Endothelial cell of umbilical vein (primary cell): Measurements from ENCODE around the gene CTF1. TPM values are rescaled to one million over a fixed set of nuclear protein-coding genes. Genes with fewer than 3 reads are reported as not detected.

Source experiments
- BruUV-seq: library from RNA; stranded (reverse); fragments of 400-500 nt; replicated peaks from 2 replicates; lab custom pipeline; 2021; lab: Mats Ljungman, UMichigan
- CTCF ChIA-PET: fragments of 300-600, 350-600 bp; sonication (Branson Sonifier 250); formaldehyde crosslinking; loops from one replicate; lab custom pipeline; 2021; ENCODE audit warnings: antibody characterized with exemption, inconsistent platforms; lab: Charles Lee
- POLR2A ChIA-PET: fragments of 300-600, 350-600 bp; sonication (Branson Sonifier 250); formaldehyde crosslinking; loops from one replicate; lab custom pipeline; 2021; ENCODE audit warnings: antibody characterized with exemption, inconsistent platforms; lab: Charles Lee
- DNase-seq: peaks from one replicate; pipeline ENCODE4 v3.0.0-alpha.2; 2011; ENCODE audit warnings: low read depth, low spot score
- FAIRE-seq: peaks from 2 replicates; lab custom pipeline; 2011; peaks lifted over from hg19 to GRCh38; lab: Jason Lieb, UNC
- H2AFZ ChIP-seq: 2 replicates; pipeline ENCODE4 v1.6.0; 2012; ENCODE audit warnings: low read depth, low read length, control low read depth, inconsistent platforms
- H3K27ac ChIP-seq: 2 replicates; pipeline ENCODE4 v1.5.1; 2011; ENCODE audit warnings: low read depth, mild to moderate bottlenecking, control low read depth, low read length, moderate library complexity; ENCODE audit not compliant: insufficient read depth
- H3K27me3 ChIP-seq, 2 experiments: 2 replicates each; pipeline versions ENCODE4 v1.6.0 to v1.6.1; 2011; ENCODE audit warnings: low read length in 2 of 2, mixed read lengths in 1 of 2; ENCODE audit not compliant: control insufficient read depth in 2 of 2, insufficient read depth in 2 of 2
- H3K36me3 ChIP-seq, 2 experiments: 2 replicates in 1 of 2; 3 replicates in 1 of 2; pipeline ENCODE4 v1.5.1; 2011; ENCODE audit warnings: low read length in 2 of 2, mild to moderate bottlenecking in 1 of 2, moderate library complexity in 1 of 2; ENCODE audit not compliant: control insufficient read depth in 2 of 2, insufficient read depth in 2 of 2; ENCODE audit errors: extremely low read depth in 1 of 2
- H3K4me1 ChIP-seq: 3 replicates; pipeline ENCODE4 v1.5.1; 2011; ENCODE audit warnings: mild to moderate bottlenecking, low read length; ENCODE audit not compliant: control insufficient read depth, insufficient read depth; ENCODE audit errors: extremely low read depth
- H3K4me2 ChIP-seq: 2 replicates; pipeline ENCODE4 v1.6.1; 2011; ENCODE audit warnings: low read length, control low read depth, mixed read lengths; ENCODE audit not compliant: insufficient read depth
- H3K4me3 ChIP-seq, 3 experiments: fragments of 200-600 bp in 1 of 3; sonication (generic), shearing (Covaris generic) in 1 of 3; replicated peaks in 1 of 3; 2 replicates each; pipeline ENCODE4 v1.5.1; 2011 to 2016; ENCODE audit warnings: control low read depth in 3 of 3, low read length in 3 of 3, mild to moderate bottlenecking in 2 of 3, inconsistent platforms in 1 of 3, low read depth in 1 of 3, moderate library complexity in 1 of 3; ENCODE audit not compliant: insufficient read depth in 1 of 3
- H3K79me2 ChIP-seq: 2 replicates; pipeline ENCODE4 v1.6.0; 2012; ENCODE audit warnings: low read length, inconsistent platforms; ENCODE audit not compliant: control insufficient read depth, insufficient read depth
- H3K9ac ChIP-seq: replicated peaks from 2 replicates; pipeline ENCODE3; 2011; ENCODE audit warnings: low read length, control low read depth; ENCODE audit not compliant: insufficient read depth; ENCODE audit errors: extremely low read depth
- H3K9me1 ChIP-seq: replicated peaks from 3 replicates; pipeline ENCODE4 v1.6.0; 2011; ENCODE audit warnings: mild to moderate bottlenecking, low read length; ENCODE audit not compliant: control insufficient read depth, insufficient read depth; ENCODE audit errors: extremely low read depth
- H3K9me3 ChIP-seq: replicated peaks from 2 replicates; pipeline ENCODE4 v1.5.1; 2012; ENCODE audit warnings: low read length, inconsistent platforms; ENCODE audit not compliant: control insufficient read depth, insufficient read depth
- H4K20me1 ChIP-seq: replicated peaks from 2 replicates; pipeline ENCODE3; 2011; ENCODE audit warnings: mild to moderate bottlenecking, low read length; ENCODE audit not compliant: control insufficient read depth, insufficient read depth; ENCODE audit errors: extremely low read depth
- CTCF ChIP-seq, 2 donors: IDR thresholded peaks; 1 replicate in 1 of 2; 2 replicates in 1 of 2; pipeline ENCODE4 v1.5.1; 2011; ENCODE audit warnings: low read length in 2 of 2, mild to moderate bottlenecking in 2 of 2, moderate library complexity in 2 of 2, control low read depth in 1 of 2, inconsistent platforms in 1 of 2, low read depth in 1 of 2; ENCODE audit not compliant: insufficient read depth in 1 of 2; ENCODE audit errors: extremely low read depth in 1 of 2
- POLR2A ChIP-seq: IDR thresholded peaks from 2 replicates; pipeline ENCODE4 v1.6.1; 2012; ENCODE audit warnings: low read depth, mild to moderate bottlenecking, control low read depth, low read length
- POLR2AphosphoS5 ChIP-seq: IDR thresholded peaks from 2 replicates; pipeline ENCODE4 v1.6.1; 2012; ENCODE audit warnings: low read depth, mild to moderate bottlenecking, control low read depth, low read length, moderate library complexity; ENCODE audit not compliant: insufficient read depth
- dilution Hi-C: fragments of 300-500 bp; cut with MboI; formaldehyde crosslinking; loops from one replicate; pipeline ENCODE4 v1.15.0; 2019; ENCODE audit warnings: low sequenced_read_pairs; ENCODE audit not compliant: extremely low pct_ligation_motif_present
- intact Hi-C: fragments of 100-400 bp; cut with micrococcal nuclease; formaldehyde crosslinking; loops from one replicate; pipeline ENCODE4 v1.10.0; 2022
- polyA plus RNA-seq, 4 experiments: library from polyadenylated mRNA; depleted of rRNA in 3 of 4; stranded (reverse) in 3 of 4; unstranded in 1 of 4; fragments of >200 nt; gene quantifications; 2 replicates each; pipeline versions ENCODE4 v1.2.1 to v1.2.3, GENCODE V29; 2011 to 2012; ENCODE audit warnings: missing spikeins in 1 of 4
- total RNA-seq: library from RNA; stranded (reverse); gene quantifications from 2 replicates; pipeline ENCODE4 v1.2.3, GENCODE V29; 2021

Gene CTF1
- total and polyA plus RNA-seq, 2 donors (not counting 3 experiments of a cell fraction or from before 2014, with no cell fraction given): 1.5 to 4.7 TPM

DNA sequence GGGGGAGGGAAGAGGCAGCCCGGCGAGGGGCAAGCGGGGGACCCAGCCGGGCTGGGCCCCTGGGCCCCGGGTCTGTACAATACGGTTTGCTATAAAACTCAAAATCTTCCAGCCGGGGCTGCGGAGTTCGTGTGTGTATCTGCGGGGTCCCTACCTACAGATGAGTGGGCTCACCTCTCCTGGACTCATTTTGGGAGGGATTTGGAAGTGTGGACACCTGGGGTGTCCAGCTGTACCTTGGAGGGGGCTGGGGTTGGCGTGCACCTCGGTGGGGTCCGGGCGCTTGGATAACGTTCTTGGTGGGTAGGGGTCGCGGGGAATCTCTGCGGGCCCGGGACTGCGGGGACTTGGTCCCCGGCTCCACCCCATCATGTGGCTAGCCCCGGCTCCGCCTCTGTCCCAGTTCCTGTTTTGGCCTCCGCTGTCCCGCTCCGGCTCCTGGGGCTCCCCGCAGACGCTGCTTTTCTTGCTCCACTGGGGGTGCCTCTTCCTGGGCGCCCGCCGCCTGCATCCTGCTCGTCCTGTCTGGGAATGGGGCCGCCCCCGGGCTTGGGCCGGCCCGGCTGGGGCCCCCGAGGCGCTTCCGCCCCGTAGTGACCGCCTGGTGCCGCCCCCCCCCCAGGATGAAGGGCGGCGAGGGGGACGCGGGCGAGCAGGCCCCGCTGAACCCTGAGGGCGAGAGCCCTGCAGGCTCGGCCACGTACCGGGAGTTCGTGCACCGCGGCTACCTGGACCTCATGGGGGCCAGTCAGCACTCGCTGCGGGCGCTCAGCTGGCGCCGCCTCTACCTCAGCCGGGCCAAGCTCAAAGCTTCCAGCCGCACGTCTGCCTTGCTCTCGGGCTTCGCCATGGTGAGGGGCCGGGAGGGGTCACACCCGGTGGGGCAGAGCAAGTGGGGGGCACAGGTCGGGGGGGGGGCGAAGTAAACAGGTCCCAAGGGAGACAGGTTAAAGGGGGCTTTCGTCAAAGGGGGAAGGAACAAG, 52.5 kb downstream of the CTF1 start, which contains the start of gene ORAI3:
ORAI3 (plus strand) TSS at position 402 of the 983 bp plus-strand sequence; CDS start at position 624, 222 bp downstream.
- intact Hi-C loops: loop anchor here (1.0 kb wide), 1 partner anchor 8 kb away; the partner anchor contains the start of gene SETD1A
- Histone ChIP-seq H3K4me2 (peak within 1 kb of the TSS; percentile 71), H3K4me1 (peaks cover 17% of the 10 kb centered on the region), H3K4me3 (peak within 1 kb of the TSS; percentile 58 to 73 (median 72)), H3K36me3 (peaks cover 0 to 10% of the 10 kb centered on the region in 2 experiments), H3K27me3 (no peaks in the 10 kb centered on the region), H4K20me1 (no peaks in the 10 kb centered on the region), H3K9me1 (no peaks in the 10 kb centered on the region), H3K9ac (peak within 1 kb of the TSS; percentile 58), H3K79me2 (no peaks in the 10 kb centered on the region), H3K9me3 (no peaks in the 10 kb centered on the region), H2AFZ (no peak within 1 kb of the TSS), H3K27ac (peak within 1 kb of the TSS; percentile 43)
- DNase-seq: peak; percentile 52
- ChIA-PET CTCF (interaction anchor here (1.5 kb wide), 1 partner anchor 36 kb away, joined by 4 read pairs; the partner anchor contains the start of gene HSD3B7), POLR2A (no interaction called here)
- FAIRE-seq: peak; percentile 76
- peak; percentile 76 for TF ChIP-seq POLR2A
- peak; percentile 84 for TF ChIP-seq POLR2AphosphoS5
- TF ChIP-seq CTCF (IDR thresholded peaks at IDR 0.05; ENCODE audit: extremely low read depth in 1 of 2, insufficient read depth in 1 of 2, low read depth in 1 of 2, low read length in 2 of 2): no peak
- no TSS peak for BruUV-seq
- dilution Hi-C loops: no loop called here
